A549 (cell line): Measurements from ENCODE around the gene INPP4B.

ENCODE experiments used
- FOSL2 ChIP-seq, 2 experiments: fragments of 450-650 bp in 1 of 2; fragments of >200 bp in 1 of 2; sonication (Bioruptor Twin) in 1 of 2; formaldehyde crosslinking; IDR thresholded peaks; 2 replicates each; pipeline versions ENCODE4 v1.5.0 to v1.6.1; 2016 to 2020; ENCODE audit warnings: mild to moderate bottlenecking in 1 of 2, moderate library complexity in 1 of 2
- MYC ChIP-seq: IDR thresholded peaks from 2 replicates; pipeline ENCODE4 v1.6.1; 2012; ENCODE audit warnings: mild to moderate bottlenecking, inconsistent platforms, low read length, improper control_type of control experiment, borderline replicate concordance
- TF ChIP-seq, protein P1 (sequence below): IDR thresholded peaks from 2 replicates; pipeline ENCODE4 v1.6.1; 2012
- TF ChIP-seq, protein P2 (sequence below): fragments of 200-600 bp; sonication (generic); IDR thresholded peaks from 2 replicates; pipeline ENCODE4 v1.6.1; 2016; ENCODE audit warnings: antibody characterized with exemption, mild to moderate bottlenecking, moderate library complexity
- TF ChIP-seq, protein P3 (sequence below): fragments of >200 bp; sonication (Bioruptor Twin); formaldehyde crosslinking; IDR thresholded peaks from 3 replicates; pipeline ENCODE4 v1.5.1; 2016
- TF ChIP-seq, protein P4 (sequence below): IDR thresholded peaks from 2 replicates; pipeline ENCODE4 v1.6.1; 2012

DNA sequence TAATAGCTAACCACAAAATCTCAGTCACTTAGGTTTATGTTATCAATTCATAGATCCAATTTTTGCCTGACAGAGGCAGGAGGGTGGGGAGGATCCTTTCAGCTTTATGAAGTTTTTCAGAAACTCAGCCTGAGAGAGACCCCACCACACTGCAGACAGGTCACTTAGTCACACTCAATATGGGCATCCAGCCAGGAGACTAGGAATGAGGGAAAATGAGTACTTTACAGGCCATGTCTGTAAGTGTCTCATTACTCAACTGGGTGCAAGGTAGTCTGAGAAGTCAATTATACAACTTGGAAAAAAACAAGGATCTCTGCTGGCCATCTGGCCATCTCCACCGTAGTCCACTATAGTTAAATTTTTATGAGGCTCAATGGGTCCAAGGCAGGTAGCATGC, 365.9 kb downstream of the INPP4B start:
- TF ChIP-seq MYC: no peak
- TF ChIP-seq, protein P1, sequence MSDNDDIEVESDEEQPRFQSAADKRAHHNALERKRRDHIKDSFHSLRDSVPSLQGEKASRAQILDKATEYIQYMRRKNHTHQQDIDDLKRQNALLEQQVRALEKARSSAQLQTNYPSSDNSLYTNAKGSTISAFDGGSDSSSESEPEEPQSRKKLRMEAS: no peak
- TF ChIP-seq, protein P2, sequence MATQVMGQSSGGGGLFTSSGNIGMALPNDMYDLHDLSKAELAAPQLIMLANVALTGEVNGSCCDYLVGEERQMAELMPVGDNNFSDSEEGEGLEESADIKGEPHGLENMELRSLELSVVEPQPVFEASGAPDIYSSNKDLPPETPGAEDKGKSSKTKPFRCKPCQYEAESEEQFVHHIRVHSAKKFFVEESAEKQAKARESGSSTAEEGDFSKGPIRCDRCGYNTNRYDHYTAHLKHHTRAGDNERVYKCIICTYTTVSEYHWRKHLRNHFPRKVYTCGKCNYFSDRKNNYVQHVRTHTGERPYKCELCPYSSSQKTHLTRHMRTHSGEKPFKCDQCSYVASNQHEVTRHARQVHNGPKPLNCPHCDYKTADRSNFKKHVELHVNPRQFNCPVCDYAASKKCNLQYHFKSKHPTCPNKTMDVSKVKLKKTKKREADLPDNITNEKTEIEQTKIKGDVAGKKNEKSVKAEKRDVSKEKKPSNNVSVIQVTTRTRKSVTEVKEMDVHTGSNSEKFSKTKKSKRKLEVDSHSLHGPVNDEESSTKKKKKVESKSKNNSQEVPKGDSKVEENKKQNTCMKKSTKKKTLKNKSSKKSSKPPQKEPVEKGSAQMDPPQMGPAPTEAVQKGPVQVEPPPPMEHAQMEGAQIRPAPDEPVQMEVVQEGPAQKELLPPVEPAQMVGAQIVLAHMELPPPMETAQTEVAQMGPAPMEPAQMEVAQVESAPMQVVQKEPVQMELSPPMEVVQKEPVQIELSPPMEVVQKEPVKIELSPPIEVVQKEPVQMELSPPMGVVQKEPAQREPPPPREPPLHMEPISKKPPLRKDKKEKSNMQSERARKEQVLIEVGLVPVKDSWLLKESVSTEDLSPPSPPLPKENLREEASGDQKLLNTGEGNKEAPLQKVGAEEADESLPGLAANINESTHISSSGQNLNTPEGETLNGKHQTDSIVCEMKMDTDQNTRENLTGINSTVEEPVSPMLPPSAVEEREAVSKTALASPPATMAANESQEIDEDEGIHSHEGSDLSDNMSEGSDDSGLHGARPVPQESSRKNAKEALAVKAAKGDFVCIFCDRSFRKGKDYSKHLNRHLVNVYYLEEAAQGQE: no peak
- TF ChIP-seq, protein P3, sequence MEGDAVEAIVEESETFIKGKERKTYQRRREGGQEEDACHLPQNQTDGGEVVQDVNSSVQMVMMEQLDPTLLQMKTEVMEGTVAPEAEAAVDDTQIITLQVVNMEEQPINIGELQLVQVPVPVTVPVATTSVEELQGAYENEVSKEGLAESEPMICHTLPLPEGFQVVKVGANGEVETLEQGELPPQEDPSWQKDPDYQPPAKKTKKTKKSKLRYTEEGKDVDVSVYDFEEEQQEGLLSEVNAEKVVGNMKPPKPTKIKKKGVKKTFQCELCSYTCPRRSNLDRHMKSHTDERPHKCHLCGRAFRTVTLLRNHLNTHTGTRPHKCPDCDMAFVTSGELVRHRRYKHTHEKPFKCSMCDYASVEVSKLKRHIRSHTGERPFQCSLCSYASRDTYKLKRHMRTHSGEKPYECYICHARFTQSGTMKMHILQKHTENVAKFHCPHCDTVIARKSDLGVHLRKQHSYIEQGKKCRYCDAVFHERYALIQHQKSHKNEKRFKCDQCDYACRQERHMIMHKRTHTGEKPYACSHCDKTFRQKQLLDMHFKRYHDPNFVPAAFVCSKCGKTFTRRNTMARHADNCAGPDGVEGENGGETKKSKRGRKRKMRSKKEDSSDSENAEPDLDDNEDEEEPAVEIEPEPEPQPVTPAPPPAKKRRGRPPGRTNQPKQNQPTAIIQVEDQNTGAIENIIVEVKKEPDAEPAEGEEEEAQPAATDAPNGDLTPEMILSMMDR: no peak
- TF ChIP-seq, protein P4, sequence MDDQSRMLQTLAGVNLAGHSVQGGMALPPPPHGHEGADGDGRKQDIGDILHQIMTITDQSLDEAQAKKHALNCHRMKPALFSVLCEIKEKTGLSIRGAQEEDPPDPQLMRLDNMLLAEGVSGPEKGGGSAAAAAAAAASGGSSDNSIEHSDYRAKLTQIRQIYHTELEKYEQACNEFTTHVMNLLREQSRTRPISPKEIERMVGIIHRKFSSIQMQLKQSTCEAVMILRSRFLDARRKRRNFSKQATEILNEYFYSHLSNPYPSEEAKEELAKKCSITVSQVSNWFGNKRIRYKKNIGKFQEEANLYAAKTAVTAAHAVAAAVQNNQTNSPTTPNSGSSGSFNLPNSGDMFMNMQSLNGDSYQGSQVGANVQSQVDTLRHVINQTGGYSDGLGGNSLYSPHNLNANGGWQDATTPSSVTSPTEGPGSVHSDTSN: no peak
- no peak for TF ChIP-seq FOSL2 (IDR thresholded peaks at IDR 0.05)
- no peak for TF ChIP-seq FOSL2 (CRISPR knock-in tag; IDR thresholded peaks at IDR 0.05)
